Thyroid gland (tissue), 4 donors: ENCODE measurements around the gene PRDX1.

Experiments used
- POLR2A ChIP-seq, 2 donors: fragments of 450-650 bp; IDR thresholded peaks; one replicate each; pipeline ENCODE4 v1.6.1; 2017; ENCODE audit warnings: antibody characterized with exemption in 2 of 2, mild to moderate bottlenecking in 2 of 2, moderate library complexity in 1 of 2
- TF ChIP-seq, protein P1 (sequence below), 6 experiments: fragments of 200-600 bp in 3 of 6; fragments of 450-650 bp in 3 of 6; sonication (generic) in 3 of 6; IDR thresholded peaks; one replicate each; pipeline ENCODE4 v1.5.1; 2016 to 2019; ENCODE audit warnings: antibody characterized with exemption in 6 of 6, mild to moderate bottlenecking in 2 of 6, inconsistent platforms in 1 of 6, moderate library complexity in 1 of 6

DNA sequence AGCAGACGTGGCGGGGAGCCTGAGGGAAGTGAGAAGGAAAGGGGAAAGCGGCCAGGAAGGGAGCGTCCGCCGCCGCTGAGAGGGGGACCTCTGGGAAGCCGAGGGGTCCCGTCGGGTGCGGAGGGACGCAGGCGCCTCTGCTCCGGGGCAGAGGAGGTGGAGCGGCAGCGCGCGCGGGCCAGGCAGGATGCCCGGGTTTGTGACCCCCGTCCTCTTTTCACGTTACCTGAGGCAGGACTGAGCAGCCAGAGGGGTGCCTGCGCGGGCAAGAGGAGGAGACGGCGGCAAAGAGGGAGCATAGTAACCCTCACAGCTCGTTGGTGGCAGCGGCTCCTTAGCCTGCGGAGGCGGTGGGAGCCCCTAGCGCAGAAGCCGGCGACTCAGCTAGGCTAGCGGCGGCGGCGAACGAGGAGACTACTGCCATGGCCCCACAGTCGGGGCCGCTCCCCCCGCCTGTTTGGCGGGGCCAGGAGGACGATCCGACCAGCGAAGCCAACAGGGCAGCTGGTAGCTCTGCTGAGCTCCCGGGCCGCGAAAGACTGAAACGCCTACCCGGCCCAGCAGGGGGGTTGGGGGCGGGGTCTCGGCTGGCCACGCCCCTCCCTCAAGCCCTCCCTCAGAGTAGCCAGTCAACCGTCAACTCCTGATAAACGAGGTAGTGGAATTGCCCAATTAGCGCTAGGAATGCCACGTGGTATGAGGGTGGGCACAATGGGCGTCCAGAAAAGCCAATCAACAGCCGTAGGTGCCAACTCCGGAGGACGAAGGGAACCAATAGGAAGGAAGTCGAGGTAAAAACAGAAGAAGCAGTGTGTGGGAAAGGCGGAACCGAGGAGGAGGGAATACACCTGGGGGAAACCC lies 30.8 kb downstream of the PRDX1 start, which contains the start of gene TESK2:
- TF ChIP-seq, protein P1, sequence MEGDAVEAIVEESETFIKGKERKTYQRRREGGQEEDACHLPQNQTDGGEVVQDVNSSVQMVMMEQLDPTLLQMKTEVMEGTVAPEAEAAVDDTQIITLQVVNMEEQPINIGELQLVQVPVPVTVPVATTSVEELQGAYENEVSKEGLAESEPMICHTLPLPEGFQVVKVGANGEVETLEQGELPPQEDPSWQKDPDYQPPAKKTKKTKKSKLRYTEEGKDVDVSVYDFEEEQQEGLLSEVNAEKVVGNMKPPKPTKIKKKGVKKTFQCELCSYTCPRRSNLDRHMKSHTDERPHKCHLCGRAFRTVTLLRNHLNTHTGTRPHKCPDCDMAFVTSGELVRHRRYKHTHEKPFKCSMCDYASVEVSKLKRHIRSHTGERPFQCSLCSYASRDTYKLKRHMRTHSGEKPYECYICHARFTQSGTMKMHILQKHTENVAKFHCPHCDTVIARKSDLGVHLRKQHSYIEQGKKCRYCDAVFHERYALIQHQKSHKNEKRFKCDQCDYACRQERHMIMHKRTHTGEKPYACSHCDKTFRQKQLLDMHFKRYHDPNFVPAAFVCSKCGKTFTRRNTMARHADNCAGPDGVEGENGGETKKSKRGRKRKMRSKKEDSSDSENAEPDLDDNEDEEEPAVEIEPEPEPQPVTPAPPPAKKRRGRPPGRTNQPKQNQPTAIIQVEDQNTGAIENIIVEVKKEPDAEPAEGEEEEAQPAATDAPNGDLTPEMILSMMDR (IDR thresholded peaks at IDR 0.05) = peak in 2 of 6 experiments; percentile 3 to 46
- peak in 1 of 2 donors; percentile 98 for TF ChIP-seq POLR2A (IDR thresholded peaks at IDR 0.05)
